ENCODE results near the gene LHX4.
A peak's percentile ranks its signal among the peaks of the same experiment; 100 is the strongest.

The LHX4 gene

DNA sequence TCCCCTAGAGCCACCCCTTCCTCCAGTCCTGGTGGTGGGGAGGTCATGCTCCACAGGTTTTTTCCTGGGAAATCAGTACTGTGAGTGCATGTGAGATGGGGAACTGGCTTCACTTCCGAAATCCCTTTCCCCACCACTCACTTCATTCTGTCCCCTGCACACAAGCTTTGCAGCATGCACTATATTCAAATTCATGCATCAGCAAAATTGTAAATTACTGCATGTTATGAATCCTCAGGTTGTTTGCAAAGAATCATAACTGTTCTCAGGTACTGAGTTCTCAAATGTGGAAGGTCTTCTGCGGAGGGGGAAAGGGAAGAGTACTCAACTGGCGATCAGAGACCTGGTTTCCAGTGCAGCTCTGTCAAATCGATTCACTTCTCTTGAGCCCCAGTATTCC is 42.3 kb downstream of the LHX4 start:
- DNase-seq (ENCODE audit: low spot score): no peak
- no peak overlapping the region for H3K4me3 ChIP-seq
- TF ChIP-seq, protein P1, sequence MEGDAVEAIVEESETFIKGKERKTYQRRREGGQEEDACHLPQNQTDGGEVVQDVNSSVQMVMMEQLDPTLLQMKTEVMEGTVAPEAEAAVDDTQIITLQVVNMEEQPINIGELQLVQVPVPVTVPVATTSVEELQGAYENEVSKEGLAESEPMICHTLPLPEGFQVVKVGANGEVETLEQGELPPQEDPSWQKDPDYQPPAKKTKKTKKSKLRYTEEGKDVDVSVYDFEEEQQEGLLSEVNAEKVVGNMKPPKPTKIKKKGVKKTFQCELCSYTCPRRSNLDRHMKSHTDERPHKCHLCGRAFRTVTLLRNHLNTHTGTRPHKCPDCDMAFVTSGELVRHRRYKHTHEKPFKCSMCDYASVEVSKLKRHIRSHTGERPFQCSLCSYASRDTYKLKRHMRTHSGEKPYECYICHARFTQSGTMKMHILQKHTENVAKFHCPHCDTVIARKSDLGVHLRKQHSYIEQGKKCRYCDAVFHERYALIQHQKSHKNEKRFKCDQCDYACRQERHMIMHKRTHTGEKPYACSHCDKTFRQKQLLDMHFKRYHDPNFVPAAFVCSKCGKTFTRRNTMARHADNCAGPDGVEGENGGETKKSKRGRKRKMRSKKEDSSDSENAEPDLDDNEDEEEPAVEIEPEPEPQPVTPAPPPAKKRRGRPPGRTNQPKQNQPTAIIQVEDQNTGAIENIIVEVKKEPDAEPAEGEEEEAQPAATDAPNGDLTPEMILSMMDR (IDR thresholded peaks at IDR 0.05): no peak
- H3K27ac ChIP-seq: no peak overlapping the region

- TF ChIP-seq, protein P1 (IDR thresholded peaks at IDR 0.05): no peak
- Histone ChIP-seq H3K27ac (no peak overlapping the region), H3K4me3 (no peak overlapping the region)
- no peak for DNase-seq (ENCODE audit: low spot score)
Observed at GRCh38 chr1:180273066-180273465, 43.0 kb downstream of the LHX4 start.

DNA sequence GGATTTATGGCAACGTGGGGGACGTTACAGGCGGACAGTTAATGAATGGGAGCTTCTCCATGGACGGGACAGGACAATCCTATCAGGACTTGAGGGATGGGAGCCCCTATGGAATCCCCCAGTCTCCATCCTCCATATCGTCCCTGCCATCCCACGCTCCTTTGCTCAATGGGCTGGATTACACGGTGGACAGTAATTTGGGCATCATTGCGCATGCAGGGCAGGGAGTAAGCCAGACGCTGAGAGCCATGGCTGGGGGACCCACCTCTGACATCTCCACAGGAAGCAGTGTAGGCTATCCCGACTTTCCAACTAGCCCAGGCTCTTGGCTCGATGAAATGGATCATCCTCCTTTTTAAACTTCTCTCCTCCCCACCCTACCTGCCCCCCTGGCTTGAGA is 44.2 kb downstream of the LHX4 start:
- H3K27ac ChIP-seq: no peak overlapping the region
- TF ChIP-seq, protein P1 (IDR thresholded peaks at IDR 0.05): no peak
- no peak for DNase-seq (ENCODE audit: low spot score)
- no peak overlapping the region for H3K4me3 ChIP-seq

GRCh38 chr1:180275726-180276125 is 45.7 kb downstream of the LHX4 start:
- H3K4me3 ChIP-seq: no peak overlapping the region
- H3K27ac ChIP-seq: no peak overlapping the region
- TF ChIP-seq, protein P1 (IDR thresholded peaks at IDR 0.05): no peak
- DNase-seq (ENCODE audit: low spot score): no peak

DNA sequence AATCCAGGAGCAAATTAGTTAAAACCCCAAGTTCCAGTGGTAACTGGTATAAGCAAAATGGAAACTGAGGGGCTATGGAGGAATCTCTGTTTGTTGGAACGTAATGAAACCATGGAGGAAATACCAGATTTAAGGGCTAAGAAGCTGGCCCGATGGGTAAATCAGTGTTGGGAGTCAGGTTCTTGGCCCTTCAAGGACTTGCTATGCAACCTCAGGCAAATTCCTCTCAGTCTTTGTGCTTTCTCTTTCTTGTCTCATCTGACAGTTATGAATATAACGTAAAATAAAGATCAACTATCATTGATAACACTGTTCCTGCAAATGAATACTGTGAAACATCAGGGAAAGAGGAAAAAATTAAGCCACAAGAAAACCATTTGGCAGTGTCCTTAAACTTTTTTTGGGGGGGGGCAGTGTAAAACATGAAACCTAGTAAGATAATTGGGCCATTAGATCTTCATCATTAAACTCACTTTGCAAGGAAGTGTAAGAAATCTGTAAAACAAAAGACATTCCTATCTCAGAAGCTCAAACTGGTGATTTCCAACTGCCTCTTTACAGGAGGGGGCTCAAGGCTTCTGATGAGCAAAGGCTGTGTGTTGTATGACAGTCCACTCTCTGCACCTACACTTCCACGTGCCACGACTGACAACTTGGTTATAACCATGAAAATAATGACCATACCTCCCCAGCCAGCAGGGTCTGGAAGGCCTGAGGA is 47.6 kb downstream of the LHX4 start:
- TF ChIP-seq, protein P1 (IDR thresholded peaks at IDR 0.05): no peak
- DNase-seq (ENCODE audit: low spot score): no peak

GRCh38 chr1:180278194-180278515 is 48.1 kb downstream of the LHX4 start:
- no peak for DNase-seq (ENCODE audit: low spot score)
- H3K27ac ChIP-seq: peak overlapping the region in 1 of 2 donors; percentile 29

More for the DNA sequence above, 47.6 kb downstream of the LHX4 start:
- Histone ChIP-seq H3K4me3 (no peak overlapping the region), H3K27ac (no peak overlapping the region)

More at GRCh38 chr1:180278194-180278515, 48.1 kb downstream of the LHX4 start:
- H3K4me3 ChIP-seq: no peak overlapping the region
- TF ChIP-seq, protein P1 (IDR thresholded peaks at IDR 0.05): no peak

All from coronary artery (tissue), 2 donors.